ENCODE data around the gene SARDH. TPM values are rescaled to one million over a fixed set of nuclear protein-coding genes. Genes with fewer than 3 reads are reported as not detected.

SARDH gene
- total and polyA plus RNA-seq, 2 of the 13 experiments (the other 11 are each of a cell fraction or from before 2014, with no cell fraction given) = 11.6 to 34.9 TPM

- TF ChIP-seq HOXD1 (CRISPR knock-in tag; IDR thresholded peaks at IDR 0.05) (no peak), MNT (IDR thresholded peaks at IDR 0.05) (peak; percentile 68; the same call in 1 of the 2 replicates), ZNF362 (CRISPR knock-in tag; IDR thresholded peaks at IDR 0.05; ENCODE audit: borderline replicate concordance) (no peak), POLR2A (IDR thresholded peaks at IDR 0.05; ENCODE audit: insufficient read depth in 1 of 2, low read depth in 2 of 2, low read length in 2 of 2) (0 out of 4 replicates have a peak, but pooled peaks of 1 of the 2 experiments have one; percentile 33), USF2 (IDR thresholded peaks at IDR 0.05; ENCODE audit: low read depth, low read length) (no peak), USF2 (CRISPR knock-in tag; IDR thresholded peaks at IDR 0.05; ENCODE audit: borderline replicate concordance) (no peak), ZNF354B (CRISPR knock-in tag; IDR thresholded peaks at IDR 0.05) (no peak)
Observed at GRCh38 chr9:133785753-133786370, 47.7 kb upstream of the SARDH start (continued).
